Panc1 (cell line): ENCODE data around the gene PPIB. TPM values are rescaled to one million over a fixed set of nuclear protein-coding genes. Genes with fewer than 3 reads are reported as not detected.
"Not testable (repeated sequence)": the region's sequence is repeated elsewhere in the genome, so short reads cannot be mapped to it uniquely, and the experiment has no call there.

ENCODE experiments used
- ATAC-seq: fragments of 200-7000 bp; cut with Tn5 transposase; 2 replicates; pipeline ENCODE4 v1.9.1; 2020; ENCODE audit warnings: mild to moderate bottlenecking, moderate library complexity
- BruUV-seq: library from RNA; stranded (reverse); fragments of 400-500 nt; replicated peaks from 2 replicates; lab custom pipeline; 2021; lab: Mats Ljungman, UMichigan
- CTCF ChIA-PET: fragments of 300-600 bp; sonication (Branson Sonifier 250); formaldehyde crosslinking; loops from one replicate; lab custom pipeline; 2022; ENCODE audit warnings: antibody characterized with exemption; lab: Charles Lee
- POLR2A ChIA-PET: fragments of 300-600 bp; sonication (Branson Sonifier 250); formaldehyde crosslinking; loops from one replicate; lab custom pipeline; 2022; ENCODE audit warnings: antibody characterized with exemption; lab: Charles Lee
- DNase-seq: peaks from one replicate; pipeline ENCODE4 v3.0.0-alpha.2; 2010; ENCODE audit warnings: low read depth, low spot score
- H3K27ac ChIP-seq: 2 replicates; pipeline ENCODE4 v1.5.1; 2011; ENCODE audit warnings: mild to moderate bottlenecking, low read length, inconsistent platforms
- H3K27me3 ChIP-seq: fragments of 200-500 bp; sonication (Bioruptor generic); 2 replicates; pipeline ENCODE4 v1.6.0; 2014; ENCODE audit warnings: low read length, inconsistent platforms; ENCODE audit not compliant: control insufficient read depth, insufficient read depth
- H3K36me3 ChIP-seq: fragments of 200-500 bp; sonication (Bioruptor generic); 2 replicates; pipeline ENCODE4 v1.5.1; 2014; ENCODE audit warnings: inconsistent platforms, mild to moderate bottlenecking, low read length, moderate library complexity; ENCODE audit not compliant: control insufficient read depth, insufficient read depth
- H3K4me1 ChIP-seq: 2 replicates; pipeline ENCODE4 v1.5.1; 2011; ENCODE audit warnings: inconsistent platforms, mild to moderate bottlenecking, low read length, moderate library complexity; ENCODE audit not compliant: control insufficient read depth, insufficient read depth
- H3K4me3 ChIP-seq, 2 experiments: 2 replicates each; pipeline ENCODE4 v1.5.1; 2011 to 2012; ENCODE audit warnings: low read depth in 2 of 2, low read length in 2 of 2, mild to moderate bottlenecking in 2 of 2, inconsistent platforms in 1 of 2, moderate library complexity in 1 of 2
- H3K9me3 ChIP-seq: fragments of 200-500 bp; sonication (Bioruptor generic); 2 replicates; pipeline ENCODE4 v1.5.1; 2014; ENCODE audit warnings: low read depth, mild to moderate bottlenecking, inconsistent platforms, low read length, moderate library complexity; ENCODE audit not compliant: control insufficient read depth, insufficient read depth
- CTCF ChIP-seq: fragments of 450-650 bp; IDR thresholded peaks from 2 replicates; pipeline ENCODE4 v1.5.1; 2017; ENCODE audit warnings: mild to moderate bottlenecking
- POLR2AphosphoS5 ChIP-seq: IDR thresholded peaks from 2 replicates; pipeline ENCODE4 v1.6.1; 2012; ENCODE audit warnings: mild to moderate bottlenecking, low read depth, low read length, moderate library complexity
- REST ChIP-seq, 2 experiments: IDR thresholded peaks; 2 replicates each; pipeline ENCODE4 v1.6.1; 2011 to 2012; ENCODE audit warnings: low read depth in 2 of 2, control low read depth in 1 of 2, low read length in 1 of 2, mild to moderate bottlenecking in 1 of 2, moderate library complexity in 1 of 2; ENCODE audit not compliant: insufficient read depth in 1 of 2
- SIN3A ChIP-seq: IDR thresholded peaks from 2 replicates; pipeline ENCODE4 v1.6.1; 2012; ENCODE audit warnings: low read depth, mild to moderate bottlenecking, low read length, moderate library complexity, borderline replicate concordance; ENCODE audit not compliant: insufficient read depth
- TCF7L2 ChIP-seq: IDR thresholded peaks from 2 replicates; pipeline ENCODE4 v1.6.1; 2011; ENCODE audit warnings: mild to moderate bottlenecking, low read depth, low read length, inconsistent platforms
- in situ Hi-C: cut with HindIII; loops from 2 replicates; pipeline ENCODE4 v1.10.0; 2016; ENCODE audit warnings: low sequenced_read_pairs, low pct_unique_long_range_greater_than_20kb
- intact Hi-C: fragments of 100-400 bp; cut with micrococcal nuclease; formaldehyde crosslinking; loops from one replicate; pipeline ENCODE4 v1.10.0; 2022; ENCODE audit not compliant: unreplicated experiment
- total RNA-seq: library from RNA; stranded (reverse); gene quantifications from one replicate; pipeline ENCODE4 v1.2.1, GENCODE V29; 2021; ENCODE audit not compliant: unreplicated experiment

PPIB gene
- total RNA-seq, 1 experiment from 2014 or later, result 407 TPM

- H3K27me3 ChIP-seq, result no peaks in the 10 kb centered on the region
- intact Hi-C loops (no loop called here), in situ Hi-C loops (no loop called here)
- no peaks in the 10 kb centered on the region for H3K4me1 ChIP-seq
- CTCF ChIA-PET, result no interaction called here
- DNase-seq (no peak), ATAC-seq (no peak)
- H3K4me3 ChIP-seq, result no peak overlapping the region
- no peak overlapping the region for H3K27ac ChIP-seq
- peaks cover 14% of the 10 kb centered on the region for H3K36me3 ChIP-seq
- no TSS peak for BruUV-seq
- TF ChIP-seq CTCF, result no peak
- no peak for TF ChIP-seq TCF7L2
- TF ChIP-seq SIN3A, result no peak
- POLR2A ChIA-PET, result no interaction called here
- H3K9me3 ChIP-seq, result no peaks in the 10 kb centered on the region
Measured at GRCh38 chr15:64122444-64122843, 40.4 kb downstream of the PPIB start.

- Histone ChIP-seq H3K4me3 (no peak overlapping the region), H3K36me3 (peaks cover 7% of the 10 kb centered on the region; the same call in 1 of the 2 replicates), H3K4me1 (no peaks in the 10 kb centered on the region), H3K27me3 (no peaks in the 10 kb centered on the region), H3K9me3 (no peaks in the 10 kb centered on the region), H3K27ac (no peak overlapping the region)
- ChIA-PET POLR2A (no interaction called here), CTCF (interaction anchor here (0.7 kb wide), 1 partner anchor 10 kb away, joined by 4 read pairs; no protein-coding TSS in a partner anchor)
- no TSS peak for BruUV-seq
- in situ Hi-C loops (no loop called here), intact Hi-C loops (no loop called here)
- ATAC-seq, result no peak
- DNase-seq, result no peak
- no peak for TF ChIP-seq SIN3A
Measured at GRCh38 chr15:64121614-64122013, 41.2 kb downstream of the PPIB start.

- BruUV-seq, intact Hi-C loops, H3K27ac ChIP-seq, H3K9me3 ChIP-seq, H3K36me3 ChIP-seq, CTCF ChIA-PET, ATAC-seq, in situ Hi-C loops, H3K4me1 ChIP-seq, H3K27me3 ChIP-seq, POLR2A ChIA-PET, H3K4me3 ChIP-seq, DNase-seq: not testable (repeated sequence)
Measured at GRCh38 chr15:64120322-64120721, 42.5 kb downstream of the PPIB start.

- H3K27me3 ChIP-seq, result no peaks in the 10 kb centered on the region
- BruUV-seq, result no TSS peak
- no peak for DNase-seq
- CTCF ChIA-PET, result no interaction called here
- H3K27ac ChIP-seq, result no peak overlapping the region
- no peak for ATAC-seq
- POLR2A ChIA-PET, result no interaction called here
- in situ Hi-C loops, result no loop called here
- no peaks in the 10 kb centered on the region for H3K9me3 ChIP-seq
- peaks cover 12% of the 10 kb centered on the region; the same call in 1 of the 2 replicates for H3K36me3 ChIP-seq
- H3K4me3 ChIP-seq, result no peak overlapping the region
- H3K4me1 ChIP-seq, result no peaks in the 10 kb centered on the region
- TF ChIP-seq SIN3A (no peak), REST (IDR thresholded peaks at IDR 0.05; ENCODE audit: insufficient read depth in 1 of 2, low read depth in 2 of 2, low read length in 1 of 2) (no peak), CTCF (no peak), POLR2AphosphoS5 (no peak), TCF7L2 (no peak)
- intact Hi-C loops, result no loop called here
Measured at GRCh38 chr15:64117759-64118487, 44.9 kb downstream of the PPIB start.
